Lower leg skin (tissue), 4 donors: ENCODE measurements around the gene PPCDC. TPM values are rescaled to one million over a fixed set of nuclear protein-coding genes. Genes with fewer than 3 reads are reported as not detected.
A peak's percentile ranks its signal among the peaks of the same experiment; 100 is the strongest.
"Not testable (repeated sequence)": the region's sequence is repeated elsewhere in the genome, so short reads cannot be mapped to it uniquely, and the experiment has no call there.

Experiments used
- DNase-seq, 2 donors: peaks; one replicate each; pipeline ENCODE4 v3.0.0-alpha.2; 2019; ENCODE audit warnings: low spot score in 2 of 2
- H3K4me3 ChIP-seq: fragments of 200-600 bp; sonication (generic); 2 replicates; pipeline ENCODE4 v1.5.1; 2017; ENCODE audit warnings: mild to moderate bottlenecking, low read depth; ENCODE audit not compliant: poor library complexity, severe bottlenecking
- POLR2A ChIP-seq, 2 donors: fragments of 450-650 bp; IDR thresholded peaks; one replicate each; pipeline ENCODE4 v1.6.1; 2016 to 2017; ENCODE audit warnings: antibody characterized with exemption in 2 of 2, mild to moderate bottlenecking in 1 of 2, moderate library complexity in 1 of 2
- WGBS, 2 donors: methylation state at CpG; one replicate each; pipeline ENCODE4 v1.1.5; 2018; 5-methylcytosine and 5-hydroxymethylcytosine counted together
- intact Hi-C: fragments of 100-400 bp; cut with DNase I; formaldehyde crosslinking; loops from one replicate; pipeline ENCODE4 v1.15.0; 2023; ENCODE audit warnings: low total_unique reads
- total RNA-seq, 4 donors: library from RNA; depleted of rRNA; stranded (reverse); fragments of >200 nt; gene quantifications; one replicate each; pipeline ENCODE4 v1.1.0, GENCODE V29; 2016
- TF ChIP-seq, protein P1 (sequence below), 3 donors: fragments of 450-650 bp; IDR thresholded peaks; one replicate each; pipeline ENCODE4 v1.5.1; 2016; ENCODE audit warnings: antibody characterized with exemption in 3 of 3, mild to moderate bottlenecking in 3 of 3, moderate library complexity in 2 of 3

The PPCDC gene
- total RNA-seq, 4 donors from 2014 or later = 14.4 to 21.4 (median 17.5) TPM

DNA sequence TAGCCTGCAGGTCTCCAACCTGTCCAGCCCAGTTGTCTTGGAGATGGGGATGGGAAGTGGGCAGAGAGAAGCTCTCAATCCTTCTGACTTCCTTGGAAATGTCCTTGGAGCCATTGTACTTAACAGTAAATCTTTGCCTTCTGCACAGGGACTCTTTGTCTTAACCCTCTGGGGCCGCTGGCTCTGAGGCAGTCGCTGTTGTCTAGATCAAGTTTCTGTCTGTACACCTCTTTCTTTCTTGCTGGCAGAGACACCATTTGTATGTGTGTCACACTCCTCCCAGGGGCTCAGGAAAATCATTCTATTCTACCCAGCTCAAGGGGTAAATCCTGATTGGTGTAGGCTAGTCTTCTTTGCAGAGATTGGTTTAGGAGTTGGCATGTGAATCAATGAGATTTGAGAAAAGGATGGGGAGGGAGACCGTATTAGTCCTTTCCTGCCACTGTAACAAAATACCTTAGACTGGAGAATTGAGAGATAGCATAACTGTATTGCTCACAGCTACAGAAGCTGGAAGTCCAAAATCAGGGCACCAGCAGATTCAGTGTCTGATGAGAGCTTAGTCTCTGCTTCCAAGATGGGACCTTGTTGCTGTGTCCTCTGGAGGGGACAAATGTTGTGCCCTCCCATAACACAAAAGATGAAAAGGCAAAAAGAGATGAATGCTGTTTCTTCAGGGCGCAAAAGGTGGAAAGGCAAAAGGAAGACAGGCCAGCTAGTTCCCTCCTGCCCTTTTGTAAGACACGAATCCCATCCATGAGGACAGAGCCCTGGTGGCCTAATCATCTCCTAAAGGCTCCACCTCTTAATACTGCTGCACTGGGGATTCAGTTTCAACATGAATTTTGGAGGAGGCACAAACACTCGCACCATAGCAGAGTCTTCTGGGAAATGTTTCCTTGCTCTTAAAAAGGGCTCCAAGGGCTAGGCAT, 66.3 kb downstream of the PPCDC start:
- intact Hi-C loops = no loop called here

DNA sequence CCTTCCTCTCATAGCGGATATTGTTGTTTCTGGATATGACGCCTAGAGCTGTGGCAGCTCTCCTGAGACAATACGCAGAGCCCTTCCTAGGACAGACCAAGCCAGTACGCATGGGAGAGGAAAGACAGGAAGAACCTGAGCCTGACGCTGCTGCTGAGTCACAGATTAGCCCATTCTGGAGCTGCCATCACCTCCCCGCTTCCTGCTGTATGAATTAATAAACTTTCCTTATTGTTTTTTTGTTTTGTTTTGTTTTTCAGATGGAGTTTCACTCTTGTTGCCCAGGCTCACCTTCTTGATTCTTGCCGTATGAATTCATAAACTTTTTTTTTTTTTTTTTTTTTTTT, 67.0 kb downstream of the PPCDC start:
- H3K4me3 ChIP-seq = no peak overlapping the region
- peak in 1 of 2 donors; percentile 68 for DNase-seq
- intact Hi-C loops = no loop called here
- TF ChIP-seq POLR2A (IDR thresholded peaks at IDR 0.05) = no peak
- TF ChIP-seq, protein P1, sequence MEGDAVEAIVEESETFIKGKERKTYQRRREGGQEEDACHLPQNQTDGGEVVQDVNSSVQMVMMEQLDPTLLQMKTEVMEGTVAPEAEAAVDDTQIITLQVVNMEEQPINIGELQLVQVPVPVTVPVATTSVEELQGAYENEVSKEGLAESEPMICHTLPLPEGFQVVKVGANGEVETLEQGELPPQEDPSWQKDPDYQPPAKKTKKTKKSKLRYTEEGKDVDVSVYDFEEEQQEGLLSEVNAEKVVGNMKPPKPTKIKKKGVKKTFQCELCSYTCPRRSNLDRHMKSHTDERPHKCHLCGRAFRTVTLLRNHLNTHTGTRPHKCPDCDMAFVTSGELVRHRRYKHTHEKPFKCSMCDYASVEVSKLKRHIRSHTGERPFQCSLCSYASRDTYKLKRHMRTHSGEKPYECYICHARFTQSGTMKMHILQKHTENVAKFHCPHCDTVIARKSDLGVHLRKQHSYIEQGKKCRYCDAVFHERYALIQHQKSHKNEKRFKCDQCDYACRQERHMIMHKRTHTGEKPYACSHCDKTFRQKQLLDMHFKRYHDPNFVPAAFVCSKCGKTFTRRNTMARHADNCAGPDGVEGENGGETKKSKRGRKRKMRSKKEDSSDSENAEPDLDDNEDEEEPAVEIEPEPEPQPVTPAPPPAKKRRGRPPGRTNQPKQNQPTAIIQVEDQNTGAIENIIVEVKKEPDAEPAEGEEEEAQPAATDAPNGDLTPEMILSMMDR (IDR thresholded peaks at IDR 0.05) = no peak
- WGBS, 2 donors = 69 to 76% methylated on average over 7 of the region's 7 CpGs

More for the DNA sequence above, 66.3 kb downstream of the PPCDC start:
- WGBS, 2 donors = 76% methylated on average over 6 of the region's 6 CpGs
- no peak for TF ChIP-seq POLR2A (IDR thresholded peaks at IDR 0.05)
- TF ChIP-seq, protein P1 (IDR thresholded peaks at IDR 0.05) = no peak
- peak in 1 of 2 donors; percentile 37 for DNase-seq
- no peak overlapping the region for H3K4me3 ChIP-seq

DNA sequence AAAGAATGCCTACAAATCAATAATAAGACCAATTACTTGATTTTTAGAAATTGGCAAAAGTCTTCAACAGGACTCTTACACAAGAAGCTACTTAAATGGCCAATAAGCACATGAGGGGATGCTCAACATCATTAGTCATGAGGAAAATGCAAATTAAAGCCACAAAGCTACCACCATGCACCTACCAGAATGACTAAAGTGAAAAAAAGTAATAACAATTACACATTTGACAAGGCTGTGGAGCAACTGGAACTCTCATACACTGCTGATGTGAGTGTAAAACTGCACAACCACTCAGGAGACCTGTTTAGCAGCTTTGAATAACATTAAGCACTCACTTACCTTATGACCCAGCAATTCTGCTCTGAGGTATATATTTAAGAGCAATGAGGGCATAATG, 68.4 kb downstream of the PPCDC start:
- H3K4me3 ChIP-seq = no peak overlapping the region
- no peak for TF ChIP-seq POLR2A (IDR thresholded peaks at IDR 0.05)
- TF ChIP-seq, protein P1 (IDR thresholded peaks at IDR 0.05) = no peak
- no peak for DNase-seq
- intact Hi-C loops = no loop called here

DNA sequence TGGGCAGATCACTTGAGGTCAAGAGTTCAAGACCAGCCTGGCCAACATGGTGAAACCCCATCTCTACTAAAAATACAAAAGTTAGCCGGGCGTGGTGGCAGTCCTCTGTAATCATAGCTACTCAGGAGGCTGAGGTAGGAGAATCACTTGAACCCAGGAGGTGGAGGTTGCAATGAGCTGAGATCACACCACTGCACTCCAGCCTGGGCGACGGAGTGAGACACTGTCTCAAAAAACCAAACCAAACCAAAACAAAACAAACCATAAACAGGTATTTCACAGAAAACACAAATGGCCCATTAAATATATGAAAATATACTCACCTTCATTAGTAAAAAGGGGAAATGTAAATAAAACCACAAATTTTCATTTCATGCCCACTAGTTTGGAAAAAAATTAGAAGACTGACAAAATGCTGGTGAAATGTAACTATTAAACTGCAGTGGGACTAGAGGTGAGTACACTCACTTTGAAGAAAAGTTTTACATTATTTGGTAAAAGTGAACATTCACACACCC, 71.6 kb downstream of the PPCDC start:
- H3K4me3 ChIP-seq, intact Hi-C loops, DNase-seq: not testable (repeated sequence)
- WGBS, 2 donors = 78 to 84% methylated on average over 4 of the region's 4 CpGs

DNA sequence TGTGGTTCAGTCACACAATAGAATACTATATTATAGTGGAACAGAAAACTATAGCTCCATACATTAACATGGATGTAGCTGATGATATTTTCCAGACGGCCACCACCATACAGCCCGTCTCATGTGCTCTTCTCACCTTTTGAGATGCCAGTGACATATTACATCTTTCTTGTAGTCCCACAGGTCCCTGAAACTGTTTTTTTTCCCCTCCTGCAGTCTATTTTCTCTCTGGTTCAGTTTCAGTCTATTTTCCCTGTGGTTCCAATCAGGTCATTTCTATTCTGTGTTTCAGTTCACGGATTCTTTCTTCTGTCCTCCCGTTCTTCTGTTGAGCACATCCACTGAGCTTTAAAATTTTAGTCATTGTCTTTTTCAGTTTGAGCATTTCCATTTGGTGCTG, 72.2 kb downstream of the PPCDC start:
- no peak for DNase-seq
- H3K4me3 ChIP-seq = no peak overlapping the region
- intact Hi-C loops = no loop called here
- TF ChIP-seq, protein P1 (IDR thresholded peaks at IDR 0.05) = no peak
- no peak for TF ChIP-seq POLR2A (IDR thresholded peaks at IDR 0.05)
- WGBS, 2 donors = 86 to 91% methylated on average over 4 of the region's 4 CpGs

DNA sequence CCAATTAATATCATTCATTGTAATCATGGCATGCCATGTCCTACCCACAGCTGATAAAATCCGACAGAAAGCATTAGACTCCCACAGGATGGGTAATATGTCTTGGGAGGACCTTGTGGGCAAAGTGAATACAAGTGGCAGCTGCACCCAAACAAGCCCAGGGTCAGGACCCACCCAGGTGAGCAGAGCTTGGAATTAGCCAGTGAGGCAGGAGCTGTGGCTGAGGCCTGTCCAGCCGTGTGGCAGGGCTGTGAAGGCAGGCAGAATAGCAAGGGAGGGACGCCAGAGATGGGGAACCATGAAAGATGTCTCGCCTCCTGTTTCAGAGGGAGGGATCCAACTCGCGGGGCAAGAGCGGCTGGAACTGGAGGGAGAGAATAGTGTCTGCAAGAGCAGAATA, 74.5 kb downstream of the PPCDC start:
- 72 to 84% methylated on average over 7 of the region's 7 CpGs for WGBS, 2 donors
- no peak overlapping the region for H3K4me3 ChIP-seq
- no peak for DNase-seq
- intact Hi-C loops = no loop called here
- TF ChIP-seq POLR2A (IDR thresholded peaks at IDR 0.05) = no peak
- TF ChIP-seq, protein P1 (IDR thresholded peaks at IDR 0.05) = no peak
